NCI-H2107 (cell line): ENCODE results near the gene ROPN1B.

ENCODE experiments used
- DNase-seq: peaks from one replicate; lab custom pipeline; 2025; lab: John Stamatoyannopoulos, UW

Gene ROPN1B

GRCh38 chr3:126004692-126005091 lies 35.7 kb downstream of the ROPN1B start:
- no peak for DNase-seq

- no peak for DNase-seq
Measured at GRCh38 chr3:126005951-126006350, 37.0 kb downstream of the ROPN1B start.

- no peak for DNase-seq
Measured at GRCh38 chr3:126008219-126008618, 39.2 kb downstream of the ROPN1B start.

- no peak for DNase-seq
Measured at GRCh38 chr3:126009181-126009580, 40.2 kb downstream of the ROPN1B start.

GRCh38 chr3:126013751-126014156 lies 44.8 kb downstream of the ROPN1B start:
- no peak for DNase-seq

GRCh38 chr3:126014252-126014651 lies 45.3 kb downstream of the ROPN1B start:
- no peak for DNase-seq

- no peak for DNase-seq
Measured at GRCh38 chr3:126015075-126015474, 46.1 kb downstream of the ROPN1B start.

GRCh38 chr3:126016616-126017015 lies 47.6 kb downstream of the ROPN1B start:
- no peak for DNase-seq

- no peak for DNase-seq
Measured at GRCh38 chr3:126017362-126017761, 48.4 kb downstream of the ROPN1B start.

GRCh38 chr3:126018545-126018944 lies 49.6 kb downstream of the ROPN1B start:
- no peak for DNase-seq

GRCh38 chr3:126018995-126019394 lies 50.0 kb downstream of the ROPN1B start:
- no peak for DNase-seq

GRCh38 chr3:126019683-126020082 lies 50.7 kb downstream of the ROPN1B start:
- DNase-seq, result no peak

- DNase-seq, result no peak
Measured at GRCh38 chr3:126021224-126021623, 52.2 kb downstream of the ROPN1B start.

- DNase-seq, result no peak
Measured at GRCh38 chr3:126021702-126022101, 52.7 kb downstream of the ROPN1B start.

- DNase-seq, result no peak
Measured at GRCh38 chr3:126022741-126023359, 53.9 kb downstream of the ROPN1B start.

GRCh38 chr3:126023390-126023789 lies 54.4 kb downstream of the ROPN1B start:
- DNase-seq, result no peak

- no peak for DNase-seq
Measured at GRCh38 chr3:126024049-126024854, 55.3 kb downstream of the ROPN1B start.

GRCh38 chr3:126025116-126025729 lies 56.2 kb downstream of the ROPN1B start:
- DNase-seq, result no peak

- no peak for DNase-seq
Measured at GRCh38 chr3:126025862-126026261, 56.9 kb downstream of the ROPN1B start.

- no peak for DNase-seq
Measured at GRCh38 chr3:126026277-126026751, 57.3 kb downstream of the ROPN1B start.

GRCh38 chr3:126026761-126027160 lies 57.8 kb downstream of the ROPN1B start:
- no peak for DNase-seq

- no peak for DNase-seq
Measured at GRCh38 chr3:126028096-126028495, 59.1 kb downstream of the ROPN1B start.

GRCh38 chr3:126029241-126029640 lies 60.3 kb downstream of the ROPN1B start:
- DNase-seq, result no peak
